Mesenchymal stem cell (in vitro differentiated cells and primary cell): Measurements from ENCODE around the gene RNF146.

Experiments
- DNase-seq: peaks from one replicate; pipeline ENCODE4 v3.0.0-alpha.2; 2013
- H2AFZ ChIP-seq: one replicate; pipeline ENCODE4 v1.6.1; 2013; ENCODE audit warnings: low read depth, mild to moderate bottlenecking, control low read depth, inconsistent platforms, low read length, moderate library complexity
- H2AK5ac ChIP-seq: 2 replicates; pipeline ENCODE4 v1.6.1; 2013; ENCODE audit warnings: low read length, moderate library complexity, mild to moderate bottlenecking, inconsistent platforms; ENCODE audit not compliant: severe bottlenecking
- H2BK120ac ChIP-seq: one replicate; pipeline ENCODE4 v1.6.1; 2013; ENCODE audit warnings: low read depth, mild to moderate bottlenecking, inconsistent platforms, low read length, moderate library complexity
- H2BK12ac ChIP-seq, 2 experiments: one replicate each; pipeline ENCODE4 v1.6.1; 2013; ENCODE audit warnings: inconsistent platforms in 2 of 2, low read length in 2 of 2, mild to moderate bottlenecking in 2 of 2, moderate library complexity in 2 of 2, control low read depth in 1 of 2
- H2BK15ac ChIP-seq: one replicate; pipeline ENCODE4 v1.6.1; 2013; ENCODE audit warnings: mild to moderate bottlenecking, low read depth, inconsistent platforms; ENCODE audit not compliant: poor library complexity, severe bottlenecking
- H2BK5ac ChIP-seq: 2 replicates; pipeline ENCODE4 v1.6.1; 2013; ENCODE audit warnings: low read depth, mild to moderate bottlenecking, low read length, control low read depth, inconsistent platforms; ENCODE audit not compliant: poor library complexity, severe bottlenecking
- H3K14ac ChIP-seq, 2 experiments: one replicate each; pipeline ENCODE4 v1.6.1; 2013; ENCODE audit warnings: inconsistent platforms in 2 of 2, low read length in 2 of 2, control low read depth in 1 of 2, mild to moderate bottlenecking in 1 of 2, moderate library complexity in 1 of 2
- H3K18ac ChIP-seq, 2 experiments: one replicate each; pipeline ENCODE4 v1.6.1; 2013; ENCODE audit warnings: inconsistent platforms in 2 of 2, low read length in 2 of 2, control low read depth in 1 of 2, low read depth in 1 of 2, mild to moderate bottlenecking in 1 of 2
- H3K23ac ChIP-seq, 2 experiments: one replicate each; pipeline ENCODE4 v1.6.1; 2013; ENCODE audit warnings: inconsistent platforms in 2 of 2, low read length in 2 of 2, mild to moderate bottlenecking in 2 of 2, moderate library complexity in 2 of 2, control low read depth in 1 of 2
- H3K27ac ChIP-seq: 2 replicates; pipeline ENCODE4 v1.5.1; 2013; ENCODE audit warnings: mild to moderate bottlenecking, moderate library complexity, low read length, control low read depth, inconsistent platforms; ENCODE audit not compliant: poor library complexity, severe bottlenecking
- H3K27me3 ChIP-seq, 2 experiments: 2 replicates each; pipeline versions ENCODE4 v1.6.1 to v1.7.0; 2013; ENCODE audit warnings: low read length in 2 of 2, mild to moderate bottlenecking in 2 of 2, moderate library complexity in 2 of 2, control low read depth in 1 of 2, inconsistent platforms in 1 of 2; ENCODE audit not compliant: control insufficient read depth in 1 of 2, insufficient read depth in 1 of 2
- H3K36me3 ChIP-seq, 2 experiments: 2 replicates each; pipeline versions ENCODE4 v1.6.1 to v1.7.0; 2013; ENCODE audit warnings: low read length in 2 of 2, control low read depth in 1 of 2, inconsistent platforms in 1 of 2, low read depth in 1 of 2, mild to moderate bottlenecking in 1 of 2; ENCODE audit not compliant: insufficient read depth in 2 of 2, control insufficient read depth in 1 of 2
- H3K4ac ChIP-seq, 2 experiments: one replicate each; pipeline ENCODE4 v1.6.1; 2013; ENCODE audit warnings: inconsistent platforms in 2 of 2, low read length in 2 of 2, mild to moderate bottlenecking in 2 of 2, moderate library complexity in 2 of 2, control low read depth in 1 of 2, low read depth in 1 of 2
- H3K4me1 ChIP-seq: 2 replicates; pipeline ENCODE4 v1.6.1; 2013; ENCODE audit warnings: low read depth, low read length, control low read depth; ENCODE audit not compliant: control insufficient read depth, insufficient read depth
- H3K4me2 ChIP-seq: 2 replicates; pipeline ENCODE4 v1.6.1; 2013; ENCODE audit warnings: low read length, mild to moderate bottlenecking, inconsistent platforms; ENCODE audit not compliant: poor library complexity, severe bottlenecking
- H3K4me3 ChIP-seq, 2 experiments: 2 replicates each; pipeline versions ENCODE4 v1.5.1 to v1.7.0; 2013; ENCODE audit warnings: low read length in 2 of 2, mild to moderate bottlenecking in 2 of 2, control low read depth in 1 of 2, low read depth in 1 of 2; ENCODE audit not compliant: insufficient read depth in 1 of 2
- H3K79me1 ChIP-seq: replicated peaks from 2 replicates; pipeline ENCODE4 v1.6.1; 2013; ENCODE audit warnings: mild to moderate bottlenecking, control low read depth, low read length, inconsistent platforms; ENCODE audit not compliant: poor library complexity, severe bottlenecking
- H3K9ac ChIP-seq: 2 replicates; pipeline ENCODE4 v1.7.0; 2013; ENCODE audit warnings: mild to moderate bottlenecking, low read length, moderate library complexity
- H3K9me3 ChIP-seq: 2 replicates; pipeline ENCODE4 v1.7.0; 2013; ENCODE audit warnings: mild to moderate bottlenecking, low read length; ENCODE audit not compliant: control insufficient read depth
- H4K8ac ChIP-seq: one replicate; pipeline ENCODE4 v1.6.1; 2013; ENCODE audit warnings: inconsistent platforms, mild to moderate bottlenecking, low read length, moderate library complexity
- H4K91ac ChIP-seq: one replicate; pipeline ENCODE4 v1.6.1; 2013; ENCODE audit warnings: mild to moderate bottlenecking, low read length, inconsistent platforms
- WGBS: methylation state at CpG from one replicate; pipeline ENCODE4 v1.1.7; 2013; ENCODE audit warnings: mixed read lengths; 5-methylcytosine and 5-hydroxymethylcytosine counted together

Gene RNF146

DNA sequence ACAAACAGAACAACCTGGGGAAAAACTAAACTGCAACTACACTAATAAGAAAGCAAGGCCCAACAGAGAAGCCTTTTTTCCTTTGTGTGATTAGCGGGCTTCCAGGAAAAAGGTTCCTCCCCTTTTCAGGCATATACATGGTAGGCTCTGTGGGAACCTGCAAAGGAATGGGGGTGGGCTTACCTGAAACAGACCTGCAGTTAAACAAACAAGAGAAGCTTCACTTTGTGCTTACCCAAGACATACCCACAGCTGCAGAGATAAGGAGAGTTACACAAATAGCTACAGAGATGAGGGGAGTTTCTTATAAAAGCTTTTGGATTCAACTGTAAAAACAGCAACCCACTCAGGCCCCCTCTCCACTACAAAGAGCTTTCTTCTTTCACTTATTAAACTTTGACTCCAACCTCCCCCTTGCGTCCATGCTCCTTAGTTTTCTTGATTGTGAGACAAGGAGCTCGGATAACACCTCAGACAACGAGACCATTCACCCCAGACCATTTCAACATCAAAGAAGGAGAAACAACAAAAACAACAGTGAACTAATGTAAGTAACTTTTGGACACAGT, 30.9 kb downstream of the RNF146 start:
- Histone ChIP-seq H4K91ac (no peak overlapping the region), H3K27me3 (no peaks in the 10 kb centered on the region), H3K23ac (no peak overlapping the region), H3K27ac (no peak overlapping the region), H3K9me3 (no peaks in the 10 kb centered on the region), H3K9ac (no peak overlapping the region), H3K4me2 (no peak overlapping the region), H3K4ac (no peak overlapping the region), H2BK12ac (no peak overlapping the region), H3K79me1 (peaks cover 17% of the 10 kb centered on the region), H2AFZ (no peak overlapping the region), H2BK5ac (no peak overlapping the region), H2BK120ac (no peak overlapping the region), H3K36me3 (peaks cover 5 to 53% of the 10 kb centered on the region in 2 experiments), H4K8ac (no peak overlapping the region), H3K18ac (no peak overlapping the region), H3K4me3 (no peak overlapping the region), H2AK5ac (no peak overlapping the region), H2BK15ac (no peak overlapping the region), H3K4me1 (peaks cover 1% of the 10 kb centered on the region), H3K14ac (no peak overlapping the region)
- WGBS, result 60% methylated on average over 3 of the region's 4 CpGs
- no peak for DNase-seq

DNA sequence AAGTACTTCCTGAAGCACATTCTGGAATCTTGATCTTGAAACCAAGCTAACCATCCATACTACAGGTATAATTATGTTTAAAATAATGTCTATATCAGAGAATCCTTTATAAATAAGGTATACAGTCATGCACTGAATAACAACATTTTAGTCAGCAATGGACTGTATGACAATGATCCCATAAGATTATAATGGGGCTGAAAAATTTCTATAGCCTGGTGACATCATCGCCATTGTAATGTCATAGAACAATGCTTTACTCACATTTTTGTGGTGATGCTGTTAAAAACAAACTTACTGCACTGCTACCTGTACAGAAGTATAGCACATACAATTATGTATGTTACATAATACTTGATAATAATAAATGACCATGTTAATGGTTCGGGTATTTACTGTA, 31.8 kb downstream of the RNF146 start:
- no peak overlapping the region for H3K4ac ChIP-seq
- no peaks in the 10 kb centered on the region for H3K9me3 ChIP-seq
- H3K4me1 ChIP-seq, result peaks cover 1% of the 10 kb centered on the region
- H3K18ac ChIP-seq, result no peak overlapping the region
- H3K4me3 ChIP-seq, result no peak overlapping the region
- 20% methylated on average over 1 of the region's 2 CpGs for WGBS
- no peak for DNase-seq
- no peak overlapping the region for H3K23ac ChIP-seq
- no peak overlapping the region for H2BK12ac ChIP-seq
- no peak overlapping the region for H4K8ac ChIP-seq
- H2AK5ac ChIP-seq, result no peak overlapping the region
- no peak overlapping the region for H2BK15ac ChIP-seq
- H3K9ac ChIP-seq, result no peak overlapping the region
- no peak overlapping the region for H3K27ac ChIP-seq
- H2AFZ ChIP-seq, result no peak overlapping the region
- H3K79me1 ChIP-seq, result peaks cover 17% of the 10 kb centered on the region
- no peak overlapping the region for H3K4me2 ChIP-seq
- H3K27me3 ChIP-seq, result no peaks in the 10 kb centered on the region
- H2BK5ac ChIP-seq, result no peak overlapping the region
- H3K14ac ChIP-seq, result no peak overlapping the region
- no peak overlapping the region for H2BK120ac ChIP-seq
- H4K91ac ChIP-seq, result no peak overlapping the region
- peaks cover 5 to 46% of the 10 kb centered on the region in 2 experiments for H3K36me3 ChIP-seq

DNA sequence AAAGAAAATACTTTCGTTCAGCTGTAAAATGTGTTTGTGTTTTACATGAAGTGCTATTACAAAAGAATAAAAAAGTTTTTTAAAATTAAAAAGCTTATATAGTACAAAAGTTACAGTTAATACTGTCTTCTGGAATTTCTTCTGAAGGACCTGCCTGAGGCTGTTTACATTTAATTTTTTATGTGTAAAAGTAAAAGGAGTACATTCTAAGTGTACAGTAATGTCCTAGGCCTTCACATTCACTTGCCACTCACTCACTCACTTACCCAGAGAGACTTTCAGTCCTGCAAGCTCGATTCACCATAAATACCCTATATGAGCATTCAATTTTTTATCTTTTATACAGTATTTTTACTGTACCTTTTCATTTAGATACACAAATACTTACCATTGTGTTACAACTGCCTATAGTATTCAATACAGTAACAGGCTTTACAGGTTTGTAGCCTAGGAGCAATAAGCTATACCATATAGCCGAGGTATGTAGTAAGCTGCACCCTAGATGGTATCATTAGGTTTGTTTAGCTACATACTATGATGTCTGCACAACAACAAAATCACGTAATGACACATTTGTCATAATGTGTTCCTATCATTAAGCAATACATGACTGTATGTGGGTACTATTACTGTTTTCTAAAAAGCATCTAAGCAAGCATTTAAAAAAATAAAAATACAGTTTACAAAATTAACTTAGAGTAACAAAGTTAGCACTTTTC, 33.0 kb downstream of the RNF146 start:
- Histone ChIP-seq H3K14ac (no peak overlapping the region), H2BK15ac (no peak overlapping the region), H3K36me3 (peaks cover 5 to 40% of the 10 kb centered on the region in 2 experiments), H4K91ac (no peak overlapping the region), H3K4me3 (no peak overlapping the region), H3K23ac (no peak overlapping the region), H3K4me2 (no peak overlapping the region), H2AK5ac (no peak overlapping the region), H3K4ac (no peak overlapping the region), H3K9me3 (no peaks in the 10 kb centered on the region), H2AFZ (no peak overlapping the region), H2BK12ac (no peak overlapping the region), H3K79me1 (peaks cover 16% of the 10 kb centered on the region), H3K9ac (peak overlapping the region; percentile 75), H3K18ac (no peak overlapping the region), H2BK120ac (no peak overlapping the region), H3K4me1 (peaks cover 1% of the 10 kb centered on the region), H2BK5ac (no peak overlapping the region), H3K27ac (peak overlapping the region; percentile 72), H4K8ac (no peak overlapping the region), H3K27me3 (no peaks in the 10 kb centered on the region)
- 100% methylated on average over 1 of the region's 4 CpGs for WGBS
- peak; percentile 31 for DNase-seq

DNA sequence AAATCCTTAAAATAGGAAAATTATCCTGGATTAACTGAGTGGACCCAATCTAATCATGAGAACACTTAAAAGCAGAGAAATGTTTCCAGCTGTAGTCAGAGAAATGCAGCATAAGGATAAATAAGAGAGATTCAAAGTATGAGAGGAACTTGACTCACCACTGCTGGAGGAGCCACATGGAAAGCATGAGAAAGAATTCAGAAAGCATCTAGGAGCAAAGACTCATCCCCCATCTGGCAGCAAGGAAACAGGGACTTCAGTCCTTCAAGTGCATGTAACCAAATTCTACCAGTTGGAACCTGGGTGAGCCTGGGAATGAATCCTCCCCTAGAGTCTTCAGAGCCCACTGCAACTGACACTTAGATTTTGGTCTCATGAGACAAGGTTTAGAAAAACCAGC, 33.7 kb downstream of the RNF146 start:
- Histone ChIP-seq H4K8ac (no peak overlapping the region), H2BK120ac (no peak overlapping the region), H3K18ac (no peak overlapping the region), H3K27ac (peak overlapping the region; percentile 72), H3K4me1 (peaks cover 1% of the 10 kb centered on the region), H2AFZ (no peak overlapping the region), H3K4me3 (no peak overlapping the region), H3K4ac (no peak overlapping the region), H3K36me3 (peaks cover 5 to 36% of the 10 kb centered on the region in 2 experiments), H2AK5ac (peak overlapping the region; percentile 88), H3K27me3 (no peaks in the 10 kb centered on the region), H4K91ac (no peak overlapping the region), H3K4me2 (no peak overlapping the region), H3K14ac (no peak overlapping the region), H3K9me3 (no peaks in the 10 kb centered on the region), H3K79me1 (peaks cover 15% of the 10 kb centered on the region), H3K9ac (peak overlapping the region; percentile 75), H2BK5ac (no peak overlapping the region), H2BK12ac (no peak overlapping the region), H3K23ac (no peak overlapping the region), H2BK15ac (no peak overlapping the region)
- peak; percentile 90 for DNase-seq
